Esophagus squamous epithelium (tissue), 5 donors: ENCODE measurements around the gene AMPH. TPM values are rescaled to one million over a fixed set of nuclear protein-coding genes. Genes with fewer than 3 reads are reported as not detected.

Source experiments
- DNase-seq: peaks from one replicate; lab custom pipeline; 2025; lab: John Stamatoyannopoulos, UW
- H3K27ac ChIP-seq, 4 donors: fragments of 200-600 bp; sonication (generic); one replicate each; pipeline ENCODE4 v1.5.1; 2016 to 2019; ENCODE audit warnings: mild to moderate bottlenecking in 1 of 4
- H3K27me3 ChIP-seq, 4 donors: fragments of 200-600 bp; sonication (generic); 1 replicate in 3 of 4; 2 replicates in 1 of 4; pipeline versions ENCODE4 v1.5.1 to v1.6.0; 2017 to 2021; ENCODE audit warnings: antibody characterized with exemption in 1 of 4
- H3K36me3 ChIP-seq, 3 donors: fragments of 200-600 bp; sonication (generic); one replicate each; pipeline ENCODE4 v1.5.1; 2016 to 2019
- H3K4me1 ChIP-seq, 3 donors: fragments of 200-600 bp; sonication (generic); one replicate each; pipeline ENCODE4 v1.5.1; 2017 to 2019
- H3K4me3 ChIP-seq, 4 donors: fragments of 200-600 bp; sonication (generic); 1 replicate in 3 of 4; 2 replicates in 1 of 4; pipeline ENCODE4 v1.5.1; 2016 to 2019; ENCODE audit warnings: mild to moderate bottlenecking in 2 of 4, moderate library complexity in 1 of 4
- H3K9me3 ChIP-seq, 3 donors: fragments of 200-600 bp; sonication (generic); one replicate each; pipeline ENCODE4 v1.5.1; 2016 to 2019
- CTCF ChIP-seq, 6 experiments: fragments of 450-650 bp in 4 of 6; fragments of 200-600 bp in 2 of 6; sonication (generic) in 2 of 6; IDR thresholded peaks; one replicate each; pipeline ENCODE4 v1.5.1; 2016 to 2019; ENCODE audit warnings: antibody characterized with exemption in 6 of 6, mild to moderate bottlenecking in 4 of 6, moderate library complexity in 4 of 6
- POLR2A ChIP-seq, 4 donors: fragments of 450-650 bp; IDR thresholded peaks; one replicate each; pipeline ENCODE4 v1.6.1; 2017; ENCODE audit warnings: antibody characterized with exemption in 4 of 4, mild to moderate bottlenecking in 4 of 4, moderate library complexity in 3 of 4
- WGBS, 2 donors: methylation state at CpG; one replicate each; pipeline ENCODE4 v1.1.5; 2018; 5-methylcytosine and 5-hydroxymethylcytosine counted together
- intact Hi-C: fragments of 100-400 bp; cut with DNase I; formaldehyde crosslinking; loops from one replicate; pipeline ENCODE4 v1.15.0; 2022
- total RNA-seq, 4 donors: library from RNA; depleted of rRNA; stranded (reverse); fragments of >200 nt; gene quantifications; one replicate each; pipeline ENCODE4 v1.1.0, GENCODE V29; 2016
- donor health status: DM: yes; HTN: yes; CAD: no.

AMPH gene
- 1 to 10 TPM in 2 of 4 donors, under 1 TPM in 1, not detected in 1; 0.18 to 2.3 (median 1.7) TPM for total RNA-seq

- H3K27me3 ChIP-seq = peaks cover 0 to 50% (median 0%) of the 10 kb centered on the region in 4 donors
- TF ChIP-seq POLR2A (IDR thresholded peaks at IDR 0.05) = no peak
- H3K9me3 ChIP-seq = no peaks in the 10 kb centered on the region
- intact Hi-C loops = no loop called here
- H3K27ac ChIP-seq = peak within 1 kb of the TSS in 1 of 4 donors; percentile 21
- no peaks in the 10 kb centered on the region for H3K36me3 ChIP-seq
- H3K4me3 ChIP-seq = peak within 1 kb of the TSS; percentile 24 to 75 (median 48)
- H3K4me1 ChIP-seq = peaks cover 3 to 20% (median 5%) of the 10 kb centered on the region in 3 donors
- no peak for DNase-seq
- WGBS, 2 donors = 4 to 12% methylated on average over 32 to 33 of the region's 105 CpGs
Measured at GRCh38 chr7:38630720-38631673, at the start of gene AMPH. TSS of gene AMPH (minus strand) at chr7:38631373. CDS start at chr7:38631351, 22 bp downstream.

- no peaks in the 10 kb centered on the region for H3K36me3 ChIP-seq
Measured at GRCh38 chr7:38679419-38679818, 48.2 kb upstream of the AMPH start.

DNA sequence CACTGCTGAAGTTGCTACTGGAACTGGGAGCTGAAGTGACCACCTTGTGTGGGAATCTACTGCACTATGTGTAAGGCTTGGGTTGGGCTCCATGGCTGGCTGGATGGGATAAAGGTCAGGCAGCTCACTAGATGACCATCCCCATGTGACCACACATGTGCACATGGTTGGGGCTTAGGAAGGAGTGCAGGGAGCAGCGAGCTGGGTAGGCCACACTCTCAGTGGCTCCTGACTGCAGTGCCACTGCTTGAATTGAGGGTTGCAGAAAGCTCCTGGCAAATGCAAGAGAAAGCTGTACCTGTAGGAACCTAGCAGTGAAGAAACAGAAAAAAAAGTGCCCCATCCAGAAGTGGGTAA lies 47.5 kb upstream of the AMPH start:
- 20 to 80% methylated on average over 1 of the region's 1 CpG for WGBS, 2 donors
- intact Hi-C loops = no loop called here
- Histone ChIP-seq H3K36me3 (no peaks in the 10 kb centered on the region), H3K4me1 (no peaks in the 10 kb centered on the region), H3K27me3 (no peaks in the 10 kb centered on the region), H3K27ac (no peak overlapping the region), H3K9me3 (no peaks in the 10 kb centered on the region), H3K4me3 (no peak overlapping the region)
- no peak for DNase-seq
- no peak for TF ChIP-seq POLR2A (IDR thresholded peaks at IDR 0.05)
- no peak for TF ChIP-seq CTCF (IDR thresholded peaks at IDR 0.05)

More at GRCh38 chr7:38679419-38679818, 48.2 kb upstream of the AMPH start:
- WGBS, 2 donors = 35 to 60% methylated on average over 3 of the region's 3 CpGs
- no peak overlapping the region for H3K4me3 ChIP-seq
- intact Hi-C loops = no loop called here
- H3K4me1 ChIP-seq = no peaks in the 10 kb centered on the region
- DNase-seq = no peak
- H3K9me3 ChIP-seq = no peaks in the 10 kb centered on the region
- no peak overlapping the region for H3K27ac ChIP-seq
- no peaks in the 10 kb centered on the region for H3K27me3 ChIP-seq
- no peak for TF ChIP-seq CTCF (IDR thresholded peaks at IDR 0.05)
- no peak for TF ChIP-seq POLR2A (IDR thresholded peaks at IDR 0.05)

DNA sequence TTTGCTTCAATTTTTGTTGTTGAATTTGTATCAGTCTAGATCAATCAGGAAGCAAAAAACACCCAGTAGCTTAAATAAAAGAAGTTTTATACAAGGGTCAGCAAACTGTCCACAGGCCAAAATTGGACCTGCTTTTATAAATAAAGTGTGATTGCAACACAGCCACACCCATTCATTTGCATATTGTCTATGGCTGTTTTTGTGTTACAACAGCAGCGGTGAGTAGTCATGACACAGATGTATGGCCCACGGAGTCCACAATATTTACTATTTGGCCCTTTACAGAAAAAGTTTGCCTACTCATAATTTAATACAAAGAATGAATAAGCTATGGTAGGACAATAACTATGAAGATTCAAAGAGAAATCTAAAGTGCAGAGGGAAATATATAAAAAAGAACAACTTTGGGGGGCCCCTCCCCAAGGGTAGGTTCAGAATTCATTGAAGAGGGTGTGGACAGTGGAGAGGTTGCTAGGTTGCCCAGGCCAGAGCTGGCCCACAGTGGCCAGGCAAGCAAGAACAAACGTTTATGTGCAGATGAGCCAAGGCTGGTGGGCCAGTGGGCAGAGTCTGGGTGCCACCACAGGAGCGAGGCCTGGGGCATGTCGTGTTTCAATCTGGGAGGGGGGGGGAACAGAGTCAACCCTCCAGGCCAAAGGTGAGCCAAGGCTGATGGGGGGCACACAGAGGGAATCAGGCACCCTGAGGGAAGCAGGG lies 47.0 kb upstream of the AMPH start:
- no peak overlapping the region for H3K27ac ChIP-seq
- no peaks in the 10 kb centered on the region for H3K27me3 ChIP-seq
- H3K4me1 ChIP-seq = no peaks in the 10 kb centered on the region
- 71 to 83% methylated on average over 5 of the region's 5 CpGs for WGBS, 2 donors
- TF ChIP-seq CTCF (IDR thresholded peaks at IDR 0.05) = no peak
- no peak for TF ChIP-seq POLR2A (IDR thresholded peaks at IDR 0.05)
- no peak overlapping the region for H3K4me3 ChIP-seq
- intact Hi-C loops = no loop called here
- no peaks in the 10 kb centered on the region for H3K9me3 ChIP-seq
- no peaks in the 10 kb centered on the region for H3K36me3 ChIP-seq
- DNase-seq = no peak

DNA sequence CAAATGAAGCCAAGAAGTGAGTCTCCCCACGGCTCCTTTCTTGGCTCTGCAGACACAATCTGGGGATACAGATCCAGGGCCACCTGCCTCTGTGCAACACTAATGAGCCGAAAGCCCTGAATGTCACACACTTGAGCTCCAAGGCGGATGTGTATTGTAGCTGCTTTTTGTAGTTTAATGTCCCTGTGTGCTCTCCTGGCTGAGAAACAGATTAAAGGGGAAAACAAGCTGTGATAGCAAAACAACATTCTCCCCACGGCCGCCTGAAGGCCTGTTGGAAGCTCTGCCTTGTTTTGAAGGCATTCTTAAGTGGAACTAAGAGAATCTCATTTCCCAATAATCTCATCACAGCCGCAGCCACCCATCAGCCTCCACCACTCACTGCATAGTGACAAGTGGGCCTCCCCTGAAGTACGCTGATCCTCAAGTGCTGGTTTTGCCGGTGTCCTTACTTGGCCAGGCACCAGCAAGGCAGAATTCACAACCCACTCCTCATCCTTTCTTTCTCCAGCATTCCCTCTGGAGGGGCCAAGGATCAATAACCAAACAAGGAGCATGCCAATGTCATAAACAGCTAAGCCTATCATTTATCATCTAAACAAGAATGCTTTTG lies 44.4 kb upstream of the AMPH start:
- Histone ChIP-seq H3K27ac (peak overlapping the region in 1 of 4 donors; percentile 19), H3K36me3 (no peaks in the 10 kb centered on the region), H3K9me3 (no peaks in the 10 kb centered on the region), H3K4me1 (no peaks in the 10 kb centered on the region), H3K4me3 (no peak overlapping the region), H3K27me3 (no peaks in the 10 kb centered on the region)
- DNase-seq = no peak
- intact Hi-C loops = no loop called here
- TF ChIP-seq POLR2A (IDR thresholded peaks at IDR 0.05) (no peak), CTCF (IDR thresholded peaks at IDR 0.05) (no peak)
- 43 to 44% methylated on average over 8 of the region's 8 CpGs for WGBS, 2 donors
